H1 (cell line): ENCODE measurements around the gene LAMP1. TPM values are rescaled to one million over a fixed set of nuclear protein-coding genes. Genes with fewer than 3 reads are reported as not detected.

Source experiments
- CTCF ChIA-PET: fragments of 300-600 bp; sonication (Branson Sonifier 250); formaldehyde crosslinking; loops from one replicate; lab custom pipeline; 2021; ENCODE audit not compliant: partially characterized antibody; lab: Charles Lee
- POLR2A ChIA-PET: fragments of 300-600 bp; sonication (Branson Sonifier 250); formaldehyde crosslinking; loops from one replicate; lab custom pipeline; 2021; ENCODE audit warnings: inconsistent platforms; ENCODE audit not compliant: partially characterized antibody; lab: Charles Lee
- DNase-seq, 2 experiments: peaks; one replicate each; pipeline versions ENCODE4 v3.0.0 to v3.0.0-alpha.2; 2010 to 2022; ENCODE audit warnings: low spot score in 2 of 2, low read depth in 1 of 2, mixed read lengths in 1 of 2
- FAIRE-seq: peaks from 2 replicates; lab custom pipeline; 2011; peaks lifted over from hg19 to GRCh38; lab: Jason Lieb, UNC
- H2AFZ ChIP-seq: 2 replicates; pipeline ENCODE4 v1.8.1; 2012; ENCODE audit warnings: low read length, inconsistent platforms
- H2AK5ac ChIP-seq: 2 replicates; pipeline ENCODE4 v1.6.1; 2013; ENCODE audit warnings: low read depth, low read length
- H2BK120ac ChIP-seq: replicated peaks from 2 replicates; pipeline ENCODE3; 2013; ENCODE audit warnings: low read depth, low read length, inconsistent platforms
- H2BK12ac ChIP-seq: 2 replicates; pipeline ENCODE4 v1.6.1; 2013; ENCODE audit warnings: low read depth, low read length
- H2BK15ac ChIP-seq: 2 replicates; pipeline ENCODE4 v1.6.1; 2013; ENCODE audit warnings: low read length
- H2BK20ac ChIP-seq: 2 replicates; pipeline ENCODE4 v1.6.1; 2013; ENCODE audit warnings: low read length
- H2BK5ac ChIP-seq: 2 replicates; pipeline ENCODE4 v1.6.1; 2013; ENCODE audit warnings: low read depth, low read length
- H3K14ac ChIP-seq: 2 replicates; pipeline ENCODE4 v1.6.1; 2013; ENCODE audit warnings: inconsistent platforms; ENCODE audit not compliant: insufficient read length
- H3K18ac ChIP-seq: 2 replicates; pipeline ENCODE4 v1.6.1; 2013; ENCODE audit warnings: low read length; ENCODE audit errors: extremely low read depth
- H3K23ac ChIP-seq: 2 replicates; pipeline ENCODE4 v1.6.1; 2013; ENCODE audit warnings: inconsistent platforms; ENCODE audit not compliant: insufficient read length
- H3K23me2 ChIP-seq: 2 replicates; pipeline ENCODE4 v1.6.1; 2013; ENCODE audit warnings: low read depth, low read length
- H3K27ac ChIP-seq: 2 replicates; pipeline ENCODE4 v1.6.1; 2011; ENCODE audit warnings: low read depth, low read length, inconsistent platforms
- H3K27me3 ChIP-seq, 4 experiments: replicated peaks in 1 of 4; 1 replicate in 1 of 4; 2 replicates in 3 of 4; pipeline versions ENCODE4 v1.6.1 to v1.8.1; 2011 to 2013; ENCODE audit warnings: low read length in 3 of 4, mild to moderate bottlenecking in 3 of 4, inconsistent platforms in 2 of 4, mixed read lengths in 2 of 4, moderate library complexity in 1 of 4; ENCODE audit not compliant: control insufficient read depth in 3 of 4, insufficient read depth in 3 of 4; ENCODE audit errors: extremely low read depth in 1 of 4
- H3K36me3 ChIP-seq, 4 experiments: 2 replicates each; pipeline versions ENCODE4 v1.6.1 to v1.8.1; 2011 to 2013; ENCODE audit warnings: mild to moderate bottlenecking in 4 of 4, low read length in 3 of 4, moderate library complexity in 2 of 4, control low read depth in 1 of 4, inconsistent platforms in 1 of 4; ENCODE audit not compliant: insufficient read depth in 4 of 4, control insufficient read depth in 2 of 4
- H3K4ac ChIP-seq: replicated peaks from 2 replicates; pipeline ENCODE3; 2013; ENCODE audit warnings: low read length, low read depth, mixed read lengths, inconsistent platforms; ENCODE audit not compliant: insufficient read length
- H3K4me1 ChIP-seq, 4 experiments: replicated peaks in 1 of 4; 1 replicate in 1 of 4; 2 replicates in 3 of 4; pipeline versions ENCODE4 v1.6.1 to v1.8.1; 2011 to 2013; ENCODE audit warnings: low read length in 3 of 4, inconsistent platforms in 2 of 4, mixed read lengths in 1 of 4; ENCODE audit not compliant: insufficient read depth in 4 of 4, control insufficient read depth in 3 of 4
- H3K4me2 ChIP-seq, 2 experiments: 2 replicates each; pipeline versions ENCODE4 v1.6.1 to v1.8.1; 2011 to 2013; ENCODE audit warnings: low read depth in 2 of 2, low read length in 2 of 2, control low read depth in 1 of 2, inconsistent platforms in 1 of 2, mild to moderate bottlenecking in 1 of 2; ENCODE audit not compliant: insufficient read depth in 1 of 2
- H3K4me3 ChIP-seq, 4 experiments: fragments of 200-600, 300-600 bp in 1 of 4; sonication (generic), shearing (Covaris generic), sonication (Bioruptor Twin) in 1 of 4; 2 replicates each; pipeline versions ENCODE4 v1.5.1 to v1.8.1; 2011 to 2016; ENCODE audit warnings: low read length in 4 of 4, low read depth in 3 of 4, control low read depth in 2 of 4, inconsistent platforms in 2 of 4, mild to moderate bottlenecking in 2 of 4, mixed read lengths in 1 of 4, moderate library complexity in 1 of 4; ENCODE audit not compliant: insufficient read depth in 2 of 4; ENCODE audit errors: extremely low read depth in 1 of 4
- H3K56ac ChIP-seq: replicated peaks from 2 replicates; pipeline ENCODE3; 2013; ENCODE audit warnings: low read depth, mild to moderate bottlenecking, mixed read lengths, low read length, inconsistent platforms; ENCODE audit not compliant: insufficient read length
- H3K79me1 ChIP-seq: 2 replicates; pipeline ENCODE4 v1.6.1; 2013; ENCODE audit warnings: low read depth, low read length, control low read depth
- H3K79me2 ChIP-seq, 2 experiments: 2 replicates each; pipeline versions ENCODE4 v1.6.1 to v1.8.1; 2012 to 2013; ENCODE audit warnings: low read length in 2 of 2, mild to moderate bottlenecking in 2 of 2, inconsistent platforms in 1 of 2; ENCODE audit not compliant: insufficient read depth in 2 of 2, control insufficient read depth in 1 of 2
- H3K9ac ChIP-seq, 4 experiments: replicated peaks in 1 of 4; 1 replicate in 1 of 4; 2 replicates in 3 of 4; pipeline versions ENCODE4 v1.6.1 to v1.8.1; 2011 to 2013; ENCODE audit warnings: low read depth in 3 of 4, low read length in 3 of 4, control low read depth in 2 of 4, mild to moderate bottlenecking in 2 of 4, moderate library complexity in 2 of 4, inconsistent platforms in 1 of 4; ENCODE audit errors: extremely low read depth in 1 of 4
- H3K9me3 ChIP-seq, 2 experiments: 2 replicates each; pipeline versions ENCODE4 v1.6.1 to v1.8.1; 2012 to 2013; ENCODE audit warnings: mild to moderate bottlenecking in 2 of 2, moderate library complexity in 2 of 2, control low read depth in 1 of 2, inconsistent platforms in 1 of 2, low read depth in 1 of 2, low read length in 1 of 2, mixed read lengths in 1 of 2; ENCODE audit not compliant: insufficient read depth in 2 of 2
- H4K20me1 ChIP-seq, 2 experiments: replicated peaks in 1 of 2; 2 replicates each; pipeline versions ENCODE3 to v1.8.1; 2011 to 2013; ENCODE audit warnings: inconsistent platforms in 2 of 2, low read length in 2 of 2, mild to moderate bottlenecking in 1 of 2; ENCODE audit not compliant: insufficient read depth in 2 of 2, control insufficient read depth in 1 of 2
- H4K5ac ChIP-seq: 2 replicates; pipeline ENCODE4 v1.6.1; 2013; ENCODE audit warnings: low read length, low read depth, mixed read lengths, inconsistent platforms; ENCODE audit not compliant: insufficient read length
- H4K8ac ChIP-seq: 2 replicates; pipeline ENCODE4 v1.8.0; 2013; ENCODE audit warnings: mild to moderate bottlenecking, moderate library complexity, low read length, inconsistent platforms; ENCODE audit not compliant: insufficient read depth; ENCODE audit errors: extremely low read depth
- H4K91ac ChIP-seq: replicated peaks from 2 replicates; pipeline ENCODE3; 2013; ENCODE audit warnings: low read length, mixed read lengths, inconsistent platforms; ENCODE audit not compliant: insufficient read length
- CBX5 ChIP-seq: fragments of 300-800, 300-1000 bp; sonication (generic); IDR thresholded peaks from 2 replicates; pipeline ENCODE4 v1.7.1; 2016; ENCODE audit warnings: antibody characterized with exemption, low read length, low read depth
- EP300 ChIP-seq, 2 experiments: IDR thresholded peaks; 1 replicate in 1 of 2; 2 replicates in 1 of 2; pipeline ENCODE4 v1.6.1; 2011 to 2012; ENCODE audit warnings: low read depth in 2 of 2, low read length in 2 of 2, mild to moderate bottlenecking in 2 of 2, borderline replicate concordance in 1 of 2, inconsistent platforms in 1 of 2, moderate library complexity in 1 of 2
- GABPA ChIP-seq: IDR thresholded peaks from 2 replicates; pipeline ENCODE4 v1.6.1; 2011; ENCODE audit warnings: mild to moderate bottlenecking, low read length, moderate library complexity, borderline replicate concordance; ENCODE audit not compliant: insufficient read depth
- HDAC2 ChIP-seq, 2 experiments: fragments of 300-600 bp in 1 of 2; sonication (generic) in 1 of 2; IDR thresholded peaks; 2 replicates each; pipeline ENCODE4 v1.6.1; 2011 to 2012; ENCODE audit warnings: low read depth in 2 of 2, low read length in 2 of 2, mild to moderate bottlenecking in 2 of 2, moderate library complexity in 2 of 2, borderline replicate concordance in 1 of 2, inconsistent platforms in 1 of 2
- PHF8 ChIP-seq: fragments of 200-600 bp; sonication (generic); conservative IDR thresholded peaks from 2 replicates; pipeline ENCODE4 v1.7.1; 2012; ENCODE audit warnings: low read depth, mild to moderate bottlenecking, inconsistent platforms, low read length, moderate library complexity
- POLR2A ChIP-seq, 2 experiments: IDR thresholded peaks; 1 replicate in 1 of 2; 2 replicates in 1 of 2; pipeline ENCODE4 v1.6.1; 2011; ENCODE audit warnings: low read depth in 2 of 2, low read length in 2 of 2, mild to moderate bottlenecking in 2 of 2; ENCODE audit errors: control extremely low read depth in 1 of 2
- POLR2AphosphoS5 ChIP-seq: IDR thresholded peaks from 2 replicates; pipeline ENCODE4 v1.6.1; 2011; ENCODE audit warnings: low read depth, low read length
- RBBP5 ChIP-seq: IDR thresholded peaks from 2 replicates; pipeline ENCODE4 v1.7.1; 2012; ENCODE audit warnings: low read depth, mild to moderate bottlenecking, inconsistent platforms, low read length, moderate library complexity, borderline replicate concordance
- RXRA ChIP-seq: IDR thresholded peaks from 2 replicates; pipeline ENCODE4 v1.6.1; 2011; ENCODE audit warnings: low read depth, mild to moderate bottlenecking, low read length, moderate library complexity; ENCODE audit not compliant: insufficient read depth
- SIN3A ChIP-seq, 2 experiments: IDR thresholded peaks in 1 of 2; conservative IDR thresholded peaks in 1 of 2; 2 replicates each; pipeline ENCODE4 v1.6.1; 2011 to 2012; ENCODE audit warnings: low read length in 2 of 2, improper control_type of control experiment in 1 of 2, low read depth in 1 of 2, mild to moderate bottlenecking in 1 of 2
- SIRT6 ChIP-seq: IDR thresholded peaks from one replicate; pipeline ENCODE4 v1.7.1; 2012; ENCODE audit warnings: low read length, inconsistent platforms
- SP2 ChIP-seq: IDR thresholded peaks from 2 replicates; pipeline ENCODE4 v1.6.1; 2012; ENCODE audit warnings: mild to moderate bottlenecking, low read length, inconsistent platforms
- TEAD4 ChIP-seq: IDR thresholded peaks from 2 replicates; pipeline ENCODE4 v1.6.1; 2012; ENCODE audit warnings: low read depth, low read length, inconsistent platforms, mixed read lengths
- WGBS, 2 experiments: shearing (Covaris generic) in 1 of 2; methylation state at CpG; one replicate each; pipeline versions ENCODE4 v1.1.6 to v1.1.7; 2013 to 2015; ENCODE audit warnings: low lambda C conversion rate in 2 of 2, mixed read lengths in 2 of 2, inconsistent platforms in 1 of 2, low coverage in 1 of 2, missing lambda C conversion rate in 1 of 2; ENCODE audit not compliant: insufficient replicate concordance in 2 of 2, insufficient coverage in 1 of 2, insufficient read length in 1 of 2; ENCODE audit errors: extremely low coverage in 1 of 2, missing lambda C conversion rate in 1 of 2; 5-methylcytosine and 5-hydroxymethylcytosine counted together
- polyA plus RNA-seq, 7 experiments: library from polyadenylated mRNA; depleted of rRNA in 3 of 7; stranded (reverse) in 5 of 7; unstranded in 2 of 7; fragments of >200 nt in 5 of 7; fragments of 200-250 nt in 2 of 7; gene quantifications; 1 replicate in 5 of 7; 2 replicates in 1 of 7; 4 replicates in 1 of 7; pipeline versions ENCODE4 v1.2.1 to v1.2.3, GENCODE V29; 2011 to 2013; ENCODE audit warnings: missing spikeins in 2 of 7, mixed read lengths in 2 of 7
- total RNA-seq: library from RNA; stranded (reverse); fragmentation: NEBNext Ultra II Directional; extraction: Animal tissue kit (Norgen Biotek cat#: 25700); gene quantifications from 2 replicates; pipeline ENCODE4 v1.2.1, GENCODE V29; 2021

Gene LAMP1
- total and polyA plus RNA-seq, 2 of the 8 experiments (the other 6 are each of a cell fraction or from before 2014, with no cell fraction given): 97.6 to 140 TPM

DNA sequence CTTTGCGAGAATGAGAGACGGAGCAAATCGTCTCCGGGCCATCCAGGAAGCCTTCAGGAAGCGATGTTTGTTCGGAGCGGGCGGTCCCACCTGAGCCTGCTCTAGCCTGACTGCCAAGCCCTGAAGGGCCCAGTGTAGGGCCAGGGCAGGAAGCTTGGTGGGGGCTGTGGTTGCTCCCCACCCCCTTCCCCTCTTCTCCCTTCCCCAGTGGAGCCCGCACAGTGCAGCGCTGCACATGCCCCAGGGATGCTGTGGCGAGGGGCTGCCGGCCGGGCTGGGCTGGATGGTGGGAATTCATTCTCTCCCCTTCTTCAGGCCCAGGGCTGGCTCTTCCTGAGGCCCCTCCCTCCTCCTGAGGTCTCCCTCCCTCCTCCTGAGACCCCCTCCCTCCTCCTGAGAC, 74.0 kb downstream of the LAMP1 start:
- WGBS, 2 experiments: 89% methylated on average over 9 of the region's 13 CpGs; no CpG with 5 or more reads in 1 of the 2 experiments
- TF ChIP-seq RBBP5 (no peak), PHF8 (no peak), RXRA (no peak), SIRT6 (no peak), POLR2AphosphoS5 (no peak), EP300 (IDR thresholded peaks at IDR 0.05; ENCODE audit: borderline replicate concordance in 1 of 2, low read depth in 2 of 2, low read length in 2 of 2) (no peak), CBX5 (no peak), POLR2A (IDR thresholded peaks at IDR 0.05; ENCODE audit: control extremely low read depth in 1 of 2, low read depth in 2 of 2, low read length in 2 of 2) (no peak), GABPA (no peak), TEAD4 (no peak), SP2 (no peak), SIN3A (conservative IDR thresholded peaks at IDR 0.05 in 1 of 2, IDR thresholded peaks at IDR 0.05 in 1 of 2; ENCODE audit: low read depth in 1 of 2, low read length in 2 of 2) (no peak), HDAC2 (IDR thresholded peaks at IDR 0.05; ENCODE audit: borderline replicate concordance in 1 of 2, low read depth in 2 of 2, low read length in 2 of 2) (no peak)
- TF ChIP-seq, all 59 proteins: peak for 0
- ChIA-PET CTCF (no interaction called here), POLR2A (no interaction called here)
- Histone ChIP-seq H2BK20ac (no peak overlapping the region), H4K91ac (peak overlapping the region; percentile 85), H3K14ac (no peak overlapping the region), H2BK5ac (no peak overlapping the region), H2AK5ac (no peak overlapping the region), H3K23ac (no peak overlapping the region), H3K4me2 (no peak overlapping the region), H3K9ac (no peak overlapping the region), H3K9me3 (no peaks in the 10 kb centered on the region), H2BK120ac (no peak overlapping the region), H4K8ac (no peak overlapping the region), H2BK12ac (peak overlapping the region; percentile 17; the same call in 1 of the 2 replicates), H3K56ac (no peak overlapping the region), H2BK15ac (no peak overlapping the region), H2AFZ (no peak overlapping the region; the same call in 1 of the 2 replicates), H3K4me3 (no peak overlapping the region), H3K27ac (no peak overlapping the region), H3K79me2 (no peaks in the 10 kb centered on the region), H3K79me1 (no peaks in the 10 kb centered on the region), H3K36me3 (no peaks in the 10 kb centered on the region), H4K5ac (no peak overlapping the region), H3K4ac (no peak overlapping the region), H3K18ac (no peak overlapping the region), H3K27me3 (no peaks in the 10 kb centered on the region), H3K23me2 (no peaks in the 10 kb centered on the region; the same call in 1 of the 2 replicates), H4K20me1 (no peaks in the 10 kb centered on the region), H3K4me1 (peaks cover 2 to 13% (median 7%) of the 10 kb centered on the region in 4 experiments; a peak in 6 of 7 replicates)
- FAIRE-seq: no peak
- DNase-seq: peak in 1 of 2 experiments; percentile 42
